ENCODE data around the gene TTLL13. TPM values are rescaled to one million over a fixed set of nuclear protein-coding genes. Genes with fewer than 3 reads are reported as not detected.
A peak's percentile ranks its signal among the peaks of the same experiment; 100 is the strongest.

TTLL13 gene
- total RNA-seq, 1 donor from 2014 or later: 0.19 TPM

DNA sequence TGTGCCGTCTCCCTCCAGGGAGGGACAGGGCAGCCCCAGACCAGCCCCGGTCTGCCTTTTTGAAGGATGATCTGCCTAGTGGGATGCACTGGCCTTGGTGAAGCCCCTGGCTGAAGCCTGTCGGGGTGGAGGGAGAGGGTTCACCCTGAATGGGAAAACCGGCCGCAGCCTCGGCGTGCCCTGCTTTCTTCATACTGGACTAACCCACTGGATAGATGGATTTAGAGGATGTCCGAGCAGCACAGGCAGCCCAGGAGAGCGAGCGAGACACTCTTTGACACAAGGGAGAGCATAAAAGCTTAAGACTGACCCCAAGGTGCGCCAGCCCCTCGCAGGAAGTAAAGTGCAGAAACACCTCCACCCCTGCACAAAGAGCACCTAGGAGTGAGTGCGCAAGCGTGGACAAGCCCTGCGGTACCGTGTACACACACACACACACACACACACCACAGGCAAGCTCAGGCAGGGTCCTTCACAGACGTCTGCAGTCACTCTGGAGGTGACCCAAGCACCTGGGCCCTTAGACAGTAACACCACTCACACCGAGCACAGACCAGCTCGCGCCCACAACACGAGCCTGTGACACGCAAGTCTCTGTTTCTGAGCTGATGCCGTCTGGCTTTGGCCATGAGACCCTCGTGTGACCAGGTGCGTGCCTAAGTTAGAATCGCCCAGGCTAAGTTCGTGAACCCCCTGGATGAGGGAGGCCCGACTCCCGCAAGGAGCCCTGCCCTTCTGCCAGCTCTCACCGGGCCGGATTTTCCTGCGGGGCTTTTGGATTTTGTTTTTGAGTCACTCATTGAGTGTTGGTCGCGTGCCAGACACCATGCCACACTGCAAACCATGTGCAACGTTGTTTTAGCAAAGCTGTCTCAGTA lies 36.9 kb upstream of the TTLL13 start:
- TF ChIP-seq, protein P1, sequence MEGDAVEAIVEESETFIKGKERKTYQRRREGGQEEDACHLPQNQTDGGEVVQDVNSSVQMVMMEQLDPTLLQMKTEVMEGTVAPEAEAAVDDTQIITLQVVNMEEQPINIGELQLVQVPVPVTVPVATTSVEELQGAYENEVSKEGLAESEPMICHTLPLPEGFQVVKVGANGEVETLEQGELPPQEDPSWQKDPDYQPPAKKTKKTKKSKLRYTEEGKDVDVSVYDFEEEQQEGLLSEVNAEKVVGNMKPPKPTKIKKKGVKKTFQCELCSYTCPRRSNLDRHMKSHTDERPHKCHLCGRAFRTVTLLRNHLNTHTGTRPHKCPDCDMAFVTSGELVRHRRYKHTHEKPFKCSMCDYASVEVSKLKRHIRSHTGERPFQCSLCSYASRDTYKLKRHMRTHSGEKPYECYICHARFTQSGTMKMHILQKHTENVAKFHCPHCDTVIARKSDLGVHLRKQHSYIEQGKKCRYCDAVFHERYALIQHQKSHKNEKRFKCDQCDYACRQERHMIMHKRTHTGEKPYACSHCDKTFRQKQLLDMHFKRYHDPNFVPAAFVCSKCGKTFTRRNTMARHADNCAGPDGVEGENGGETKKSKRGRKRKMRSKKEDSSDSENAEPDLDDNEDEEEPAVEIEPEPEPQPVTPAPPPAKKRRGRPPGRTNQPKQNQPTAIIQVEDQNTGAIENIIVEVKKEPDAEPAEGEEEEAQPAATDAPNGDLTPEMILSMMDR (conservative IDR thresholded peaks at IDR 0.05): no peak
- Mint-ChIP-seq H3K27me3 (ENCODE audit: low read depth) (no peaks in the 10 kb centered on the region), H3K4me1 (no peaks in the 10 kb centered on the region), H3K36me3 (ENCODE audit: low read depth) (peaks cover 3% of the 10 kb centered on the region), H3K4me3 (no peak overlapping the region), H3K9me3 (no peaks in the 10 kb centered on the region), H3K27ac (ENCODE audit: unreplicated experiment) (no peak overlapping the region)
- DNase-seq (ENCODE audit: low read depth, low spot score): no peak

DNA sequence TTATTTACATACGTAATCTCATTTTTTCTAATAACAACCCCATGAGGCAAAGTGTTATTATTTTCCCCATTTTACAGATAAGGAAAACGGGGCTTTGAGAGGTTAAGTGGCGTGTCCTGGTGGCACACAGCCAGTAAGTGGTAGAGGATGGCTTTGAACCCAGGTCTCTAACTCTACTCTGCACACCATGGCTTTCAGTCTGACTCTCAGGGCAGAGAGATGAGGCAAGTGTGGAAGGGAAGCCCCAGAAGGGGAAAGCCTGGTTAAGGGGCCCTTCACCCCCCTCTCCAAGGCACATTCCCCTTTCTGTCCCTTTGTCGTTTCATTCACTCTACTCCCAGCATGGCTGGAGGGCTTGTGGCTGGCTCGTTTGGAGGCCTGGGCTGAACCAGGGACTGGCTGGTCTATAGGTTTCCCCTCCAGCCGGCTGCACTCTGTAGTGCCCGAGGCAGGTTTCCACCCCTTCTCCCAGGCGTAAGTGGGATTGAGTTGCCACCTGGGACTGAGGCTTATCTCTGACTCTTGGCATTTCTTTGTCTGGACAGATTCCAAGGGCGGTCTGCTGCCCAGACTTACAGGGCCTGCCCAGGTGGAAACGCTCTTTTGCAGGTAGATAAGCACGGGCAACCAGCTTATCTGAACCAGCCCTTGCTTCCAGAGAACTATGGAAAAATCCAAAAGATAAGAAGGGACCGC lies 36.1 kb upstream of the TTLL13 start:
- Mint-ChIP-seq H3K36me3 (ENCODE audit: low read depth) (peaks cover 3% of the 10 kb centered on the region), H3K27me3 (ENCODE audit: low read depth) (no peaks in the 10 kb centered on the region), H3K4me1 (no peaks in the 10 kb centered on the region), H3K27ac (ENCODE audit: unreplicated experiment) (no peak overlapping the region), H3K4me3 (no peak overlapping the region), H3K9me3 (no peaks in the 10 kb centered on the region)
- TF ChIP-seq, protein P1 (conservative IDR thresholded peaks at IDR 0.05): no peak
- no peak for DNase-seq (ENCODE audit: low read depth, low spot score)

DNA sequence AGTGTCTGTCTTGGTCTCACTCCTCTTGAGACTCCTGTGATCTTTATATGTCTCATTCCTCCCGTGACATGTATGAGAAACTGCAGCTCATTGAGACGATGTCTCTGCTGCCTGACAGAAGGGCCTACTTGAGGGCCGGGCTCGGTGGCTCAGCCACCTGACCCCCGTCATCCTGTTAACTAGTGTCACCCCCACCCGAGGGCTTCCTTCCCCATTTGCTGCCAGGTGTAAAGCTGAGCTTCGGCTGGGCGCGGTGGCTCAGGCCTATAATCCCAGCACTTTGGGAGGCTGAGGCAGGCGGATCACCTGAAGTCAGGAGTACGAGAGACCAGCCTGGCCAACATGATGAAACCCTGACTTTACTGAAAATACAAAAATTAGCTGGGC lies 35.5 kb upstream of the TTLL13 start:
- peaks cover 3% of the 10 kb centered on the region for H3K36me3 Mint-ChIP-seq (ENCODE audit: low read depth)
- DNase-seq (ENCODE audit: low read depth, low spot score): no peak
- no peaks in the 10 kb centered on the region for H3K27me3 Mint-ChIP-seq (ENCODE audit: low read depth)
- TF ChIP-seq, protein P1 (conservative IDR thresholded peaks at IDR 0.05): no peak
- no peaks in the 10 kb centered on the region for H3K4me1 Mint-ChIP-seq
- no peak overlapping the region for H3K4me3 Mint-ChIP-seq
- no peak overlapping the region for H3K27ac Mint-ChIP-seq (ENCODE audit: unreplicated experiment)
- H3K9me3 Mint-ChIP-seq: no peaks in the 10 kb centered on the region

DNA sequence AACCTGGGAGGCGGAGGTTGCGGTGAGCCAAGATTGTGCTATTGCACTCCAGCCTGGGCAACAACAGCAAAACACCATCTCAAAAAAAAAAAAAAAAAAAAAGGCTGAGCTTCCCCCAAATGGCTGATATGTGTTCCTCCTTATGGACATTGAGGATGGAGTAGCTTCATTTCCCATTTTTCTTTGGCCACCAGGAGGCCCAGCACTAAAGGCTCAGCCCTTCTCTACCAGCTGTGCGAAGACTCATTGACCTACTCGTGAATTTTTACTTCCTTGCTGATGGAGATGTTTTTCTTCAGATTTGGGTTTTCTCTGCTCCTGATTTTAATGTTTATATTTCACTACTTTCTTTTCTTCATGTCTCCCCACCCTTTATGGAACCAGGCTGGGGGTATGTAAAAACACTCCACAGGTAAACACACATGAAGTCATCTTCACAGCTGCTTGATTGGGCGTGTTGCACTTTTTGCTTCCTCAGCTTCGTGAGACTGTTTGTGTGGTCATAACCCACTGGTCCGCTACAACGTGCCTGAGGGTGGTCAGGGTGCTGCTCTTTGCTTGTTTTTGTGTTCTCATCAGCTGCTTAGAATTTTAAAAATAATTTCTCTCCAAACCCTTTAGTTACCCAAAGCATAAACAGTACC lies 34.7 kb upstream of the TTLL13 start:
- no peak overlapping the region for H3K4me3 Mint-ChIP-seq
- no peak for DNase-seq (ENCODE audit: low read depth, low spot score)
- peaks cover 3% of the 10 kb centered on the region for H3K36me3 Mint-ChIP-seq (ENCODE audit: low read depth)

More for the DNA sequence above, 34.7 kb upstream of the TTLL13 start:
- no peak overlapping the region for H3K27ac Mint-ChIP-seq (ENCODE audit: unreplicated experiment)
- H3K4me1 Mint-ChIP-seq: no peaks in the 10 kb centered on the region
- TF ChIP-seq, protein P1 (conservative IDR thresholded peaks at IDR 0.05): peak; percentile 42
- no peaks in the 10 kb centered on the region for H3K9me3 Mint-ChIP-seq
- no peaks in the 10 kb centered on the region for H3K27me3 Mint-ChIP-seq (ENCODE audit: low read depth)

Data from neural crest cell (in vitro differentiated cells).